T1000 (cell line): ENCODE measurements around the gene OR4S1.
"Not testable (repeated sequence)": the region's sequence is repeated elsewhere in the genome, so short reads cannot be mapped to it uniquely, and the experiment has no call there.

Experiments used
- DNase-seq: peaks from one replicate; lab custom pipeline; 2025; ENCODE audit warnings: mixed read lengths; lab: John Stamatoyannopoulos, UW

OR4S1 gene, protein sequence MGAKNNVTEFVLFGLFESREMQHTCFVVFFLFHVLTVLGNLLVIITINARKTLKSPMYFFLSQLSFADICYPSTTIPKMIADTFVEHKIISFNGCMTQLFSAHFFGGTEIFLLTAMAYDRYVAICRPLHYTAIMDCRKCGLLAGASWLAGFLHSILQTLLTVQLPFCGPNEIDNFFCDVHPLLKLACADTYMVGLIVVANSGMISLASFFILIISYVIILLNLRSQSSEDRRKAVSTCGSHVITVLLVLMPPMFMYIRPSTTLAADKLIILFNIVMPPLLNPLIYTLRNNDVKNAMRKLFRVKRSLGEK

DNA sequence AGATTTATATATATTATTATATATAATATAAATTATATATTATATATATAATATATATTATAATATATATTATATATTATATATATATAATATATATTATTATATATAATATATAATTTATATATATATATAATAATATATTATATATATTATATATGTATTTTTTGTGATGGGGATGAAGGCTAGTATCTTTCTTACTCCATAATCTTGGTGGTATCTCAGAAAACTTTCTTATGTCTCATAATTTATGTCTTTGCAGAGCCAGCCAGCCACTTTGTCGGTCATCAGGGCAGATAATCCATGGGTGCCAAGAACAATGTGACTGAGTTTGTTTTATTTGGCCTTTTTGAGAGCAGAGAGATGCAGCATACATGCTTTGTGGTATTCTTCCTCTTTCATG lies at the start of gene OR4S1:
Gene OR4S1, plus strand, starts transcription at position 301 of the 400 bp plus-strand sequence. Its CDS starts 0 bp downstream, at position 301.
- no peak for DNase-seq

GRCh38 chr11:48261600-48261999 lies 44.4 kb upstream of the OR4S1 start:
- DNase-seq = no peak

GRCh38 chr11:48263423-48263911 lies 42.6 kb upstream of the OR4S1 start, which contains the start of gene OR4X1:
OR4X1 (plus strand) TSS chr11:48263861; CDS start chr11:48263861, 0 bp downstream.
- no peak for DNase-seq

- no peak for DNase-seq
These were observed 35.4 kb upstream of the OR4S1 start for GRCh38 chr11:48270621-48271020.

DNA sequence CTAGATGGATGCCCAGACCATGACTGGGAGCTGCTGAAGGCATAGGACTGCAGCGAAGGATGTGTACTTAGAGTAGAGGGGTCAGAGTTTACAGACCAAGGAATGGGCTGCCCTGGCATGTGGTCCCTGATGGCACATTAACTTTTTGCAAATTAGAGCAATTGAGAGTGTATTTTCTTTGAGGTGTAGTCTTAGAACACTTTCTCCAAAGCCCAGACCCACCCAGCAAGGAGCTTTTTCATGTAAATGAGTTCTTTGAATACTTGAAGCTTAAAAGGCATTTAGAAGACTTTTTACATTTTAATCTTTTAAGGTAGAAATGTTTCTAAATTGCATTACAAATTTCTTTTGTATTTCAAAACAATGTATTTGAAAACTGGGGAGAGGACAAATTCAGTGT lies 33.4 kb upstream of the OR4S1 start:
- no peak for DNase-seq

DNA sequence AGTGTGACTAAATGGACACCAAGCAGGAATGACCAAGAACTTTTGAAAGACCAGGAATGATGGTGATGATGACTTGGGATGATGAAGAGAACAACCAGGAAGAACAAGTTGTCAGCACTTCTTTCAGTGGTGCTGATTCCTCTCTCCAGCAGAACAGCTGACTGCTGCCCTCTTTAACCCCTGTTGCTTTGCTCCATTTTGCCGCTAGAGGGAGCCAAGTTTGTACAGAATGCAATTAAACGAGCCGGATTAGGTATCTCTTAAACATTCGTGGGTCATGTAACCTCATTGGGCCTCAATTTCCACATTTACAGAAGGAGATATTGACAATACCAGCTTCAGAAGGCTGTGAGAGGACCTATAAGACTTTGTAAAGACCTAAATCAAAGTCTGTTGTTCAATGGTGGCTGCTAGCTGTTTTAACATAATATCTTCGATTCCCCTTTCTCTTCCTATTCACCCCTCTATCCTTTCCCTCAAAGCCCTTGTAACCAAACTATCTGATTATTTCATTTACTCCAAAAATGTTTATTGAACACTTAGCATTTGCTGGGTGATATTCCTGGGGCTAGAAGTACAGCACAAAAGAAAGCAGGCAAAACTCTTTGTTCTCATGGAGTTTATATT lies 1.9 kb downstream of the OR4S1 start:
- DNase-seq = peak; percentile 3

- not testable (repeated sequence) for DNase-seq
These were observed 7.6 kb downstream of the OR4S1 start for GRCh38 chr11:48313590-48313989.

GRCh38 chr11:48319813-48320212 lies 13.8 kb downstream of the OR4S1 start:
- DNase-seq = not testable (repeated sequence)

GRCh38 chr11:48324620-48325019 lies 18.6 kb downstream of the OR4S1 start, which contains the start of gene OR4C3:
OR4C3 (plus strand) TSS chr11:48324920; CDS start chr11:48325022, 102 bp downstream.
- DNase-seq = not testable (repeated sequence)

DNA sequence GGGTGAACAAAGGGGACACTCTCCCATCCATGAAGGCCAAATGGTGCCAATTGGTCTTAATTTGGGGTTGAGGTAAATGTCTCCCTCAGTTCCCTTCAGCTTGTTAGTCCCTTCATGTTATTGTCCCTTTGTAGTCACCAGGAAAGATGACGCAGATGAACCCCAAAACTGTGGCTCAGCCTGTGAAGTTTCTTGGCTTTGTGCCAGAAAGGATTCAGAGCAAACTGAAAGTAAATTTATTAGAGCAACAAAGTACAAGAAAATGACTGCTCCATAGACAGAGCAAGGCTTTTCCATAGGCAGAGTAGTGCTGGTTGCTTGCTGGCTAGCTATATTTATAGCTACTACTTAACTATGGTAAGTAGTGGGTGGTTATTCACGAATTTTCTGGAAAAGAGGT lies 35.4 kb downstream of the OR4S1 start:
- no peak for DNase-seq

GRCh38 chr11:48342505-48342904 lies 36.5 kb downstream of the OR4S1 start:
- DNase-seq = not testable (repeated sequence)

DNA sequence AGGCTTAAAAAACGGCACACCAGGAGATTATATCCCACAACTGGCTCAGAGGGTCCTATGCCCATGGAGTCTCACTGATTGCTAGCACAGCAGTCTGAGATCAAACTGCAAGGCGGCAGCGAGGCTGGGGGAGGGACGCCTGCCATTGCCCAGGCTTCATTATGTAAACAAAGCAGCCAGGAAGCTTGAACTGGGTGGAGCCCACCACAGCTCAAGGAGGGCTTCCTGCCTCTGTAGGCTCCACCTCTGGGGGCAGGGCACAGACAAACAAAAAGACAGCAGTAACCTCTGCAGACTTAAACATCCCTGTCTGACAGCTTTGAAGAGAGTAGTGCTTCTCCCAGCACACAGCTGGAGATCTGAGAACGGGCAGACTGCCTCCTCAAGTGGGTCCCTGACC lies 40.3 kb downstream of the OR4S1 start:
- not testable (repeated sequence) for DNase-seq

GRCh38 chr11:48354013-48354412 lies 48.0 kb downstream of the OR4S1 start:
- no peak for DNase-seq

DNA sequence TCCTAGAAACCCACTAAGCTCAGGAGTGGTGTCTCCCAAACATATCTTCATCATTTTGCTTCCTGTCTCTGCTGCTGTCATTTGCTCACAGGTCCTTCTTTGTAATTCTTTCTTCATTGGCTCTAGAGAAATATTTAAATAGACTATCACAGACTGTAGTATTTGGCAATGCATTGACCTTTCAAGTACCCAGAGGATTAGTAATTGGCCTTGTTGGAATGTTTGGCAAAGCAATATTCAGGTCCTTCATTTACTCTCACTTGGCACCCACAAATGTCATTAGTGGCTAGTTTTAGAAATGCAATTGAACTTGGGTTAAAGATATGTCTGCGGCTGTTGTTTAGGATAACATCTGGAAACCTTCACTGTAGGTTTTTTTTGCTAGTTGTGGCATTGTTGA lies 48.7 kb downstream of the OR4S1 start:
- no peak for DNase-seq
